Dermis blood vessel endothelial cell (primary cell): ENCODE measurements around the gene HDAC11. TPM values are rescaled to one million over a fixed set of nuclear protein-coding genes. Genes with fewer than 3 reads are reported as not detected.
"Not testable (repeated sequence)": the region's sequence is repeated elsewhere in the genome, so short reads cannot be mapped to it uniquely, and the experiment has no call there.

Experiments
- DNase-seq: peaks from one replicate; pipeline ENCODE4 v3.0.0; 2010
- total RNA-seq: library from RNA; depleted of rRNA; stranded (reverse); fragments of >200 nt; gene quantifications from 2 replicates; pipeline ENCODE4 v1.2.3, GENCODE V29; 2014

HDAC11 gene
- total RNA-seq, 1 donor from 2014 or later: 8.8 TPM

- DNase-seq: peak; percentile 20
These were observed 27.6 kb downstream of the HDAC11 start for GRCh38 chr3:13507570-13508339.

GRCh38 chr3:13508496-13508895 lies 28.4 kb downstream of the HDAC11 start:
- DNase-seq: no peak

GRCh38 chr3:13509059-13509815 lies 29.1 kb downstream of the HDAC11 start:
- DNase-seq: no peak

GRCh38 chr3:13509816-13510192 lies 29.7 kb downstream of the HDAC11 start:
- DNase-seq: no peak

GRCh38 chr3:13512451-13512850 lies 32.3 kb downstream of the HDAC11 start:
- DNase-seq: no peak

- DNase-seq: no peak
These were observed 33.2 kb downstream of the HDAC11 start for GRCh38 chr3:13513051-13513912.

GRCh38 chr3:13513913-13514517 lies 33.9 kb downstream of the HDAC11 start:
- DNase-seq: no peak

GRCh38 chr3:13514639-13515435 lies 34.7 kb downstream of the HDAC11 start:
- DNase-seq: no peak

GRCh38 chr3:13515786-13516759 lies 36.0 kb downstream of the HDAC11 start:
- DNase-seq: no peak

- DNase-seq: no peak
These were observed 36.6 kb downstream of the HDAC11 start for GRCh38 chr3:13516760-13517135.

- no peak for DNase-seq
These were observed 37.3 kb downstream of the HDAC11 start for GRCh38 chr3:13517253-13517977.

- DNase-seq: no peak
These were observed 38.4 kb downstream of the HDAC11 start for GRCh38 chr3:13518516-13518953.

GRCh38 chr3:13519006-13519791 lies 39.1 kb downstream of the HDAC11 start:
- DNase-seq: no peak

- no peak for DNase-seq
These were observed 40.3 kb downstream of the HDAC11 start for GRCh38 chr3:13520326-13520880.

GRCh38 chr3:13521309-13521708 lies 41.2 kb downstream of the HDAC11 start:
- DNase-seq: no peak

- DNase-seq: not testable (repeated sequence)
These were observed 41.6 kb downstream of the HDAC11 start for GRCh38 chr3:13521749-13522148.

- DNase-seq: no peak
These were observed 42.1 kb downstream of the HDAC11 start for GRCh38 chr3:13522236-13522635.

GRCh38 chr3:13524979-13525669 lies 45.0 kb downstream of the HDAC11 start:
- no peak for DNase-seq
